GM18951 (cell line): ENCODE results near the gene ARHGAP15.

Experiments used
- POLR2A ChIP-seq: IDR thresholded peaks from 4 replicates; pipeline ENCODE4 v1.6.1; 2011; ENCODE audit warnings: mild to moderate bottlenecking; ENCODE audit not compliant: insufficient read length, insufficient read depth; ENCODE audit errors: extremely low read depth
- in situ Hi-C: fragments of 300-500 bp; cut with MboI; formaldehyde crosslinking; loops from one replicate; pipeline ENCODE4 v1.12.0; 2022; ENCODE audit warnings: low sequenced_read_pairs, mixed read lengths, inconsistent platforms; ENCODE audit not compliant: unreplicated experiment

The ARHGAP15 gene

DNA sequence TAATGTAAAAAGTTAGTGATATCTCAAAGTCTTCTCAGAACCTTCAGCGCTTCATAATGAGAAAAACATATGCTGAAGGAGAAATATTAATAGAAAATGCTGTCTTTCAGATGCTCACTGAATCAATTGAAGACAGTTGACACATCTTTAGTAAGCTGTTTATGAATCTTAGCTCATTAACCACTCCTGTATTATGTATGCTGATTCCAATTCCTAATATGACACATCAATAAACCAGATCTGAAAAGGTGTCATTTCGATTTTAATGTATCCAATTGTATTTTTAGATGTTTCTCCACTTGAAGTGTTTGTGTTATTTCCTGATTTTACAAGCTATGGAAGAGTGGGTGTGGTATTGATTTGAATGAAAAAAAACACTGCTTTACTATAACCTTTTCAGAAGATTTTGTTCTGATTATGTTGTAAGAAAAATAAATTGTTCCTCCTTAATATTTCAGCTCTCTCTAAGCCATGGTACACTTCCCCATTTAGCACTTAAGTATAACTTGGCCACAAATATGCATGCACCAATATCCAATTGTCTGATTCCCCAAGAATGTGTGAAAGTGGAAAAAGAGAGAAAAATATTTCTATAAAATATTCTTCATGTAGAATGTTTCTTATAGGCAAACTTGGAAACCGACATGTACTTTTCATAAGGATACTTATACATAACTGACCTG, 569.8 kb downstream of the ARHGAP15 start:
- TF ChIP-seq POLR2A = no peak
- in situ Hi-C loops = no loop called here

DNA sequence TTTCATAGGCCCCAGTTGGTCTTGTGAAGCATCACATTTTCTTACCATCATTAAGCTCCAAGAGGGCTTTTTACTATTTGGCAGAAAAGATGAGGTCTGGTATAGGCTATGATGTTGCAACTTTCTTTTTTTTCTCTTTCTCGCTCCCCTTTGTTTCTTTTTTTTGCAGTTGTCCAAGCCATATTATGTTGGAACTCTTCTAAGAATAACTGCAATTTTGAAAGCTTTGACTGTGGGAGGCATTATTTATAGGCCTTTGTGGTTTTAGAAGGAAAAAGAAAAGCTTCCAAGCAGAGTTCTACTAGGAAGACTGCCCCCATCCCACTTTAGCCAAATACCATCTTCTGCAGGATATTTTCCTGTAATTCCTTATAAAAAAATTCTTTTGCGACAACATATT, 571.6 kb downstream of the ARHGAP15 start:
- no peak for TF ChIP-seq POLR2A
- in situ Hi-C loops = no loop called here

DNA sequence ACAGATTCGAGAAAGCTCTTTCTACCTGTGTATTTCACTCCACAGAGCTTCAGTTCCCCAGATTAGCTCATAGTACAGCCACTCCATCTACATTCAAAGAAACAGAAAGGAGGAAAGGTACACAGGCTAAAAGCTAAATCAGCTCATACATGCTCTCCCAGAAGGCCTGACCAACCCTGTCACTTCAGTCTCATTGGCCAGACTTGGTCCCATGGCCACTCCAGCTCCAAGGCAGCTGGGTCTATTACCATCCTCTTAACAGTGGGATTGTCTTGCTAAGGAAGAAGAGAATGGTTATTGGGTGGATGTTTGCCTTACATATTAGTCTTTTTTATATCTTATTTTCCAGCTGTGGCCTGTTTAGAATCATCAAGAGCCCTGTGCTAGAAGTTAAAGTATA, 572.6 kb downstream of the ARHGAP15 start:
- no peak for TF ChIP-seq POLR2A
- in situ Hi-C loops = no loop called here

DNA sequence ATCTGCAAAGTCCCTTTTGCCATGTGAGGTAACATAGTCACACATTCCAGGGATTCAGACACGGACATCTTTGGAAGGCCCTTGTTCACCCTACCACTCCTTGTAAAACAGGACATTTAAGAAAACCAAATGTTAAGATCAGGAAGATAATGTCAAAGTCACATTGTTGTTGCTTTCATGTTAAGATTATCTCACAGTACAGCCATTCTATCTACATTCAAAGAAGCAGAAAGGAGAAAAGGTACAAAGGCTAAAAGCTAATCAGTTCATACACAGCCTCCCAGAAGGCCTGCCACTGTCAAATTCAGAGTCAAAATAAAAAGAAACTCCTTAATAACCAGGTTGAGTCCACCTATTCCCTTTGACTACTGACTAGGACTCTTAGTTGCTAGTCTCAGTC, 573.7 kb downstream of the ARHGAP15 start:
- in situ Hi-C loops = no loop called here
- no peak for TF ChIP-seq POLR2A

DNA sequence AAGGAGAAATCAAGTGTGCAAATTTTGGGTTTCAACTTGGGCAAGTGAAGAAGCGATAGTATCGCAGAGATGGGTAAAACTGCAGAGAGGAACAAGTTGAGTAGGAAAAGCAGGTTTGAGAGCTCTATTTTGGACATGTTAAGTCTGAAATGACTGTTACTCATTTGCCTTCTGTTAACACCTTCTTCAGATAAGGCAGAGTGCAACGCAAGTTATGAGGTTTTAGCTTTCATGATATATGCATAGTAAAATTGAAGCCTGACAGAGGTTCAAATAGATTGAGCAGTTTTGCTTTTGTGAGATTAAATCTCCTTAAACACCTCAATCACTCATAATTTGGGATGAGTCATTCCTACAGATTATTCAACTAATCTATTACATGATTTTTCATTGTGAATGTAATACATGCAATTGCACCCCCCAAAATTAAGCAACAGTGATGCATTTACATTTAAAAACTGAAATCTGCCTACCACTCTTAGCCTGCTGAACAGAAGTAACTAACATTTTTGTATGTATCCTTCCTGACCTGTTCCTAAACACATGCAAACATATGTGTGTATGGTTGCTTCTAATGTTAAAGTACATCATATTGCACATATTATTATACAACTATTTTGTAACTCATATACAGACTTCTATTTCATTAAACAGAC, 575.4 kb downstream of the ARHGAP15 start:
- in situ Hi-C loops = no loop called here
- TF ChIP-seq POLR2A = no peak

DNA sequence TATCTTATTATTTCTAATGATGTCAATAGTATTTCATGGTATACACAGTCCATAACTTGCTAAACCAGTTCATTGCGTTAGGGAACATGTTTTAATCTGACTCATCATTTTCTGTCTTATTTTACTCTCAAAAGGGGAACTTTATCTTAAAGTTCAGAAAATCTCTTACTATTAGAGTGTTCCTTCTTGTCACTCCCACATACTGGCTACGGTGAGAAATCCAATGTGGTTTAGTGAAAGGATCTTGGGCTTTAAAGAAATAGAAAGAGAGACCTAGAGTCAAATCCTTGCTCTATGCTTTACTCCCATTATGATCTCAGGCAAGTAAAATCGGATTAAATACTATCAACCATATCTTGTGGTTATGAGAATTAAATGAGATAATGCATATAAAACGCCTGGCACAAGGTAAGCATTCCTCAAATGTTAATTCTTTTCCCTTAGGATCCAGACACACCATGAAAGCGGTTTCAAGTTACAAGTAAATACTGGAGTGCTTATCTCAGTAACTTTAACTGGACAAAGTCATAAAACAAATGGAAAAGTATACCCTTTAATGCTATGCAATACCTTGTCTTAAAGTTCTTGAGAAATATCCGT, 576.0 kb downstream of the ARHGAP15 start:
- in situ Hi-C loops = no loop called here
- no peak for TF ChIP-seq POLR2A

DNA sequence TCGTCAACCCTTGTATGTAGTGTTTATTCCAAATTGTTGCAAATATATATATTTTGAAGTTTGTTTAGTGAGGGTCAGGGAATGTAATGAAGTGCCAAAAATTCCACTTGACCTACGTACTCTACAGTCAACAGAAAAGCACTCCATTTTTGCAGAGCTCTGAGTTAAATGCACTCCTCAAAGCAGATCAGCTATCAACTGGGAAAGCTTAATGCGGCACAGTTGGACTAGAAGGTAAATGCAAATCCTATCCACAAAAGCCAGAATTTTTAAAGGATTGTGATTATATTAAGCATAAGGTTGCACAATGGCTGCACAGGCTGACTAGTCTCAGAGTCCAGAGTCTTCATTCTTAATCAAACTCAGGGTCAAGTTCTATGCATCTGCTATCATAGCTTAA, 577.1 kb downstream of the ARHGAP15 start:
- TF ChIP-seq POLR2A = no peak
- in situ Hi-C loops = no loop called here

DNA sequence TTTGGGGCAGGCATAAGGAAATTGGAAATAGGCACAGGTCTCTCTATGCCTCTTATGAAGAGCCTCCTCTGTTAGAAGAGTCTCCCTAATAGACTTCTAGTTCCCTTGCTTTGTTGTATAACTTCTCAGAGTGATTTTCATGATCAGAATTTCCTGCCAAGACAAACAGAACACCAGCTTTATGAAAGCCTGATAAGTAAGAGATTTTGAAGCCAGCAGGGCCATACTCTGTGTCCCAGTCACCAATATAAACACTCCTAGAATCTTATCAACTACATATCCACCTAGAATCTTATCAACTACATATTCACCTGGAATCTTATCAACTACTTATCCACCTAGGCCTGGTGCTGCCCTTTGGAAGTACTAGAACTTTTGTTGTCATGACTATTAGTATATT, 579.5 kb downstream of the ARHGAP15 start:
- in situ Hi-C loops = no loop called here
- no peak for TF ChIP-seq POLR2A

DNA sequence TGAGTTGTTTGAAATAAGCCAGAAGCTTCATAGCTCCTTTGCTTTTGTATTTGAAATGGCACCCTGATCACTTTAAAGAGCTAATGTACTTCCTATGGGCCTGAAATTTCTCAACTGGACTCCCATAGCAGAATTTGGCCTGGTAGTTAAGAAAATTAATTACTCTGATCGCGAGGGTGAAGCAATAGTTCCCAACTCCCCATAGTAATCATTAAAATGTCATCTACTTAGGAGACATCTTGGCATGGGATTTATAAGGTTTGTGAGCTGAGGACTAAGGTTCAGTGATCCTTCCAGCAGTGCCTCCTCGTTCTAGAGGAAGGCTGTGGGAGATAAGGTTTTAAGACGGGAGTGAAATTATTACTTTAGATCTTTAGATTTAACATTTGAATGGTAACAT, 581.0 kb downstream of the ARHGAP15 start:
- no peak for TF ChIP-seq POLR2A
- in situ Hi-C loops = no loop called here

DNA sequence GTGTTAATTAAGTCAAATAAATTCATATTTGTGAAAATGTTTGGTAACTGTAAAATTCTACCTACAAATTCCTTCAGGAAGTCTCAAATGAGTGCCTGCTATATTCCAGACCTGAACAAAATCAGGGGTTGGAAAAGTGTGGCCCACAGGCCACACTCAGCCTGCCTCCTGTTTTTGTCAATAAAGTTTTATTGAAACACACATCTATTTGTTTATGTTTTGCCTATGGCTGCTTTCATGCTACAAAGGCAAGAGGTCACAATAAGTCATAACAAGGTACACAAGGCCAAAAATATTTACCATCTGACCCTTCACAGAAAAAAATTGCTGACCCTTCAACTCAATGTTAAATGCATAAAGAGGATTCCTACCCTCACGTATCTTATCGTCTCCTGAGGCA, 581.7 kb downstream of the ARHGAP15 start:
- in situ Hi-C loops = no loop called here
- no peak for TF ChIP-seq POLR2A

DNA sequence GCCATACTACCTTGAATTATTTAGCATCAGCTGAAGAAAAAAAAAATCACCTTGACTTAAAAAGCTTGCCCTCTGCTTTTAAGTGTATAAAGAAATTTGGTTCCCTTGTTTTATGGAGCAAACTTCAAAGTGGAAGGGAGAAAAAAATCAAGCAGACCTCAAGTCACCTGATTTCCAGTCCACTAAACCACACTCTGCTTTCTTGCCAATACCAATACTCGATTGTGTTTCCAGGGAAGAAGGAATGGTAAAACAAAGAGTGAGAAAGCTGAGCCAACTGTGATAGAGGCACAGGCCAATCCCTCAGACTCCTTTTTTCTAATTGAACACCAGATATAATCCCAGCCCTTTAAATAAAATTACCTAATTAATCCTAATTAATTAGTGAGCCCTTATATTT, 587.3 kb downstream of the ARHGAP15 start:
- no peak for TF ChIP-seq POLR2A
- in situ Hi-C loops = no loop called here

DNA sequence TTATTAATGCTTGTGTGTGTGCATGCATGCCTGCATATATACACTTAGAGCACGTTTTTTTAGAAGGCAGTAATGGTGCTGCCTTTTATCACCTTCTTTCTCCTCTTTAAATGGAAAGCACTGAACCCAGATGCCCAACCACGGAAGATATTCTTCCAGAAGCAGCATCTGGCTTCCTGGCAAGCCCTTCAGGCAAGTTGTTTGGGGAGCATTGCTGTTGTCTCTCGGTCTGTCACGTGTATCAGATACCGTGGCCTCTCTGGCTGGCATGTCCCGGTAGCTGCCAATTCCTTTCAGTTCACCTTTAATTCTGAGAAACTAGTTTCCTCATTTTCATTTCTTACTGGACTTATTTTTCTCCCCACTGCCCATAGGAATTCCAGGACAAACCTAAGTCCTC, 587.8 kb downstream of the ARHGAP15 start:
- in situ Hi-C loops = no loop called here
- TF ChIP-seq POLR2A = no peak

DNA sequence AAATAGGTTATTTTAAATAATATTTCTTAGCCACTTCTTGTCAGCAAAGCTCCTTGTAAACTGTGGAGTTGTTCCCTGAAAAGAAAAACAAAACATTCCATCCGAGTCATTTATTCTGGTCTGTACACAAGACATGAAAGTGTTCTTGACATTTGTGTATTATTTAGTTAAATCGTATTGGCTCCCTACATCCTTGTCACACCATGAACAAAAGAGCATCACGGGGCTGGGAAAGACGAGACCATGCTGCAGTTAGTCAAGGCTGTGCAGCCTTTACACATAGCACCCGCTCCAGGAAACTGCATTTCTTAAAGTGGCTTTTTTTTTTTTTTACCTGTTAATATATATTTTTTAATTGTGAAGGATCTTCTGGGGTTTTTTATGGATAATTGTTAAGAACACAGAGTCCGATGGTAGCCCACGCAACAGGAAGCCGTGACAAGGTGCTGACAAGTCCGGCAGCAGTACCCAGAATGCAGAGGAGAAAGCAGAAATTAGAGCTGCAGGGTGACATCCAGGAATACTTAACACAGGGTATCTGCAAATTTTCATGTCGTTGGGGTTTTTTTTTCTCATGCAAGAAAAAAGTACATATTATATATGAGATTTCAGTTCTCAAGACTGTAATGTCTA, 588.4 kb downstream of the ARHGAP15 start:
- in situ Hi-C loops = no loop called here

DNA sequence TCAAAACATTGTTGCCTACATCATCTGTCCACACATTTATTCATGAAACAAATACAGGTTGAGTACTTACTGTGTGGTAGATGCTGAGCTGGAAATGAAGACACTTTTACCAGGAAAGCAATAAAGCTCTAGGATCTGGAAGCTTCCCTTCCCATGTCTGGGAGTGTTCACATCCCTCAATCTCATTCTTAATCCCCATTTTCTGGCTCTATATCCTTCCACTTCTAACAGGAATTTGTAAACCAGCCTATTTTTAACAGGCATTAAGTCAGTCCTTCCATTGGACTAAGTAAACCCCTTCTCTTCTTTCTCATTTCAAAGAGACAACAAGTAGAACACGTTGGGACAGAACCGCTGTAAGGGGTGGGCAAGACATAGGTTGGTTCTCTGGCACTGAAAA, 589.5 kb downstream of the ARHGAP15 start:
- no peak for TF ChIP-seq POLR2A
- in situ Hi-C loops = no loop called here

More for the DNA sequence above, 588.4 kb downstream of the ARHGAP15 start:
- no peak for TF ChIP-seq POLR2A
